Inflammatory macrophage treated with lipopolysaccharide for 1 hour (primary cell): ENCODE results near the gene JAKMIP3.
"Not testable (repeated sequence)": the region's sequence is repeated elsewhere in the genome, so short reads cannot be mapped to it uniquely, and the experiment has no call there.

ENCODE experiments used
- DNase-seq, 2 donors: peaks; one replicate each; pipeline ENCODE4 v3.0.0-alpha.2; 2020 to 2022

JAKMIP3 gene

GRCh38 chr10:132066812-132067211 is 1.1 kb downstream of the JAKMIP3 start:
- no peak for DNase-seq

GRCh38 chr10:132068431-132069121 is 2.8 kb downstream of the JAKMIP3 start:
- DNase-seq, result no peak

- DNase-seq, result no peak
These were observed 3.5 kb downstream of the JAKMIP3 start for GRCh38 chr10:132069122-132069848.

- DNase-seq, result no peak
These were observed 4.1 kb downstream of the JAKMIP3 start for GRCh38 chr10:132069849-132070182.

GRCh38 chr10:132070724-132071123 is 5.0 kb downstream of the JAKMIP3 start:
- no peak for DNase-seq

- no peak for DNase-seq
These were observed 5.9 kb downstream of the JAKMIP3 start for GRCh38 chr10:132071667-132072066.

GRCh38 chr10:132075909-132076577 is 10.3 kb downstream of the JAKMIP3 start:
- DNase-seq, result no peak

GRCh38 chr10:132076578-132077081 is 10.9 kb downstream of the JAKMIP3 start:
- no peak for DNase-seq

GRCh38 chr10:132077091-132077490 is 11.3 kb downstream of the JAKMIP3 start:
- DNase-seq, result no peak

GRCh38 chr10:132078746-132079345 is 13.1 kb downstream of the JAKMIP3 start:
- no peak for DNase-seq

- not testable (repeated sequence) for DNase-seq
These were observed 18.6 kb downstream of the JAKMIP3 start for GRCh38 chr10:132084384-132084783.

- not testable (repeated sequence) for DNase-seq
These were observed 27.5 kb downstream of the JAKMIP3 start for GRCh38 chr10:132093236-132093635.

- DNase-seq, result no peak
These were observed 29.0 kb downstream of the JAKMIP3 start for GRCh38 chr10:132094581-132095234.

- DNase-seq, result no peak
These were observed 29.8 kb downstream of the JAKMIP3 start for GRCh38 chr10:132095403-132096113.

GRCh38 chr10:132096223-132096622 is 30.5 kb downstream of the JAKMIP3 start:
- peak in 1 of 2 donors; percentile 31 for DNase-seq

GRCh38 chr10:132096863-132097478 is 31.2 kb downstream of the JAKMIP3 start:
- no peak for DNase-seq

GRCh38 chr10:132097609-132098377 is 32.0 kb downstream of the JAKMIP3 start:
- DNase-seq, result no peak

- no peak for DNase-seq
These were observed 33.0 kb downstream of the JAKMIP3 start for GRCh38 chr10:132098539-132099388.

- DNase-seq, result no peak
These were observed 33.8 kb downstream of the JAKMIP3 start for GRCh38 chr10:132099389-132100090.
